Osteoblast (primary cell): ENCODE results near the gene NTHL1. TPM values are rescaled to one million over a fixed set of nuclear protein-coding genes. Genes with fewer than 3 reads are reported as not detected.

ENCODE experiments used
- DNase-seq: peaks from one replicate; pipeline ENCODE4 v3.0.0; 2011; ENCODE audit warnings: low spot score, mixed read lengths; ENCODE audit not compliant: insufficient read length; ENCODE audit errors: missing footprints
- H2AFZ ChIP-seq: 2 replicates; pipeline ENCODE4 v1.6.0; 2011; ENCODE audit warnings: mild to moderate bottlenecking, low read length
- H3K27ac ChIP-seq: 2 replicates; pipeline ENCODE4 v1.5.1; 2011; ENCODE audit warnings: mild to moderate bottlenecking, low read depth, low read length, moderate library complexity
- H3K27me3 ChIP-seq: 2 replicates; pipeline ENCODE4 v1.6.0; 2012; ENCODE audit warnings: mild to moderate bottlenecking, control low read depth, inconsistent platforms, low read length, moderate library complexity; ENCODE audit not compliant: insufficient read depth
- H3K36me3 ChIP-seq: 2 replicates; pipeline ENCODE4 v1.5.1; 2011; ENCODE audit warnings: mild to moderate bottlenecking, low read length, control low read depth, moderate library complexity; ENCODE audit not compliant: insufficient read depth
- H3K4me1 ChIP-seq: 2 replicates; pipeline ENCODE4 v1.5.1; 2011; ENCODE audit warnings: mild to moderate bottlenecking, low read length, control low read depth, moderate library complexity; ENCODE audit not compliant: insufficient read depth
- H3K4me2 ChIP-seq: 2 replicates; pipeline ENCODE4 v1.6.0; 2011; ENCODE audit warnings: mild to moderate bottlenecking, low read length; ENCODE audit not compliant: insufficient read depth
- H3K4me3 ChIP-seq: fragments of 200-600 bp; sonication (generic); 3 replicates; pipeline ENCODE4 v1.5.1; 2012; ENCODE audit warnings: mild to moderate bottlenecking, low read length, inconsistent platforms; ENCODE audit not compliant: insufficient read depth
- H3K79me2 ChIP-seq: 2 replicates; pipeline ENCODE4 v1.6.0; 2012; ENCODE audit warnings: mild to moderate bottlenecking, low read length, control low read depth, inconsistent platforms; ENCODE audit not compliant: insufficient read depth
- H3K9me3 ChIP-seq: 2 replicates; pipeline ENCODE4 v1.5.1; 2011; ENCODE audit warnings: low read depth, low read length, control low read depth
- H4K20me1 ChIP-seq: 2 replicates; pipeline ENCODE4 v1.6.0; 2012; ENCODE audit warnings: mild to moderate bottlenecking, low read length, control low read depth; ENCODE audit not compliant: insufficient read depth
- CTCF ChIP-seq: IDR thresholded peaks from 2 replicates; pipeline ENCODE4 v1.5.1; 2011; ENCODE audit warnings: mild to moderate bottlenecking, low read depth, low read length, moderate library complexity; ENCODE audit errors: extremely low read depth
- total RNA-seq: library from RNA; depleted of rRNA; stranded (reverse); fragments of >200 nt; gene quantifications from 2 replicates; pipeline ENCODE4 v1.2.3, GENCODE V29; 2012

The NTHL1 gene
- total RNA-seq, 1 donor = 22.8 TPM

GRCh38 chr16:2028620-2029220 lies 18.9 kb downstream of the NTHL1 start:
- H3K9me3 ChIP-seq = no peaks in the 10 kb centered on the region
- no peak for DNase-seq
- H3K4me3 ChIP-seq = no peak overlapping the region
- peak overlapping the region; percentile 79 for H3K4me2 ChIP-seq
- H2AFZ ChIP-seq = no peak overlapping the region
- TF ChIP-seq CTCF = no peak
- peaks cover 15% of the 10 kb centered on the region for H3K79me2 ChIP-seq
- H3K27me3 ChIP-seq = no peaks in the 10 kb centered on the region
- peaks cover 16% of the 10 kb centered on the region for H4K20me1 ChIP-seq
- no peak overlapping the region for H3K27ac ChIP-seq
- H3K36me3 ChIP-seq = no peaks in the 10 kb centered on the region
- H3K4me1 ChIP-seq = peaks cover 26% of the 10 kb centered on the region

- H2AFZ ChIP-seq = no peak overlapping the region
- H3K4me1 ChIP-seq = peaks cover 20% of the 10 kb centered on the region
- H3K4me3 ChIP-seq = peak overlapping the region; percentile 72
Measured at GRCh38 chr16:2028146-2028545, 19.5 kb downstream of the NTHL1 start.

GRCh38 chr16:2027024-2028010 lies 20.3 kb downstream of the NTHL1 start:
- no peak overlapping the region for H2AFZ ChIP-seq
- H3K4me3 ChIP-seq = peak overlapping the region; percentile 72
- no peaks in the 10 kb centered on the region for H3K9me3 ChIP-seq
- peaks cover 18% of the 10 kb centered on the region for H3K4me1 ChIP-seq
- peak overlapping the region; percentile 79 for H3K4me2 ChIP-seq
- H3K79me2 ChIP-seq = peaks cover 15% of the 10 kb centered on the region
- no peak for TF ChIP-seq CTCF
- no peak overlapping the region for H3K27ac ChIP-seq
- peak; percentile 97 for DNase-seq
- peaks cover 16% of the 10 kb centered on the region for H4K20me1 ChIP-seq
- H3K27me3 ChIP-seq = no peaks in the 10 kb centered on the region
- no peaks in the 10 kb centered on the region for H3K36me3 ChIP-seq

More at GRCh38 chr16:2028146-2028545, 19.5 kb downstream of the NTHL1 start:
- no peaks in the 10 kb centered on the region for H3K36me3 ChIP-seq
- no peak for DNase-seq
- peak overlapping the region; percentile 79 for H3K4me2 ChIP-seq
- H3K79me2 ChIP-seq = peaks cover 15% of the 10 kb centered on the region
- H3K27me3 ChIP-seq = no peaks in the 10 kb centered on the region
- H3K27ac ChIP-seq = no peak overlapping the region
- no peak for TF ChIP-seq CTCF
- no peaks in the 10 kb centered on the region for H3K9me3 ChIP-seq
- H4K20me1 ChIP-seq = peaks cover 16% of the 10 kb centered on the region

GRCh38 chr16:2026461-2027023 lies 21.1 kb downstream of the NTHL1 start, which contains the start of gene NHERF2:
NHERF2 (plus strand) TSS chr16:2026902; CDS start chr16:2027006, 104 bp downstream.
- Histone ChIP-seq H2AFZ (peak within 1 kb of the TSS; percentile 20), H3K4me2 (peak within 1 kb of the TSS; percentile 79), H3K79me2 (peaks cover 15% of the 10 kb centered on the region), H3K4me1 (peaks cover 18% of the 10 kb centered on the region), H3K4me3 (peak within 1 kb of the TSS; percentile 72), H3K27me3 (no peaks in the 10 kb centered on the region), H4K20me1 (peaks cover 16% of the 10 kb centered on the region), H3K36me3 (no peaks in the 10 kb centered on the region), H3K27ac (no peak within 1 kb of the TSS), H3K9me3 (no peaks in the 10 kb centered on the region)
- peak; percentile 96 for DNase-seq
- no peak for TF ChIP-seq CTCF
